Stimulated activated naive CD8-positive, alpha-beta T cell treated with anti-CD3 and anti-CD28 coated beads, Interleukin-15, Interleukin-2, amounts not matched to agents 100 ng/mL and 50 ng/mL, for 24 hours (primary cell): Measurements from ENCODE around the gene CPT1A.

Source experiments
- H3K27ac Mint-ChIP-seq: one replicate; pipeline ENCODE4 v1.8.0; 2021; ENCODE audit warnings: mild to moderate bottlenecking, mixed read lengths
- H3K27me3 Mint-ChIP-seq: one replicate; pipeline ENCODE4 v1.8.0; 2021; ENCODE audit warnings: mixed read lengths
- H3K36me3 Mint-ChIP-seq: one replicate; pipeline ENCODE4 v1.8.0; 2021; ENCODE audit warnings: low read depth, mixed read lengths
- H3K4me1 Mint-ChIP-seq: one replicate; pipeline ENCODE4 v1.8.0; 2021; ENCODE audit warnings: low read depth, mixed read lengths
- H3K4me3 Mint-ChIP-seq: one replicate; pipeline ENCODE4 v1.8.0; 2021; ENCODE audit warnings: mild to moderate bottlenecking, mixed read lengths
- H3K9me3 Mint-ChIP-seq: one replicate; pipeline ENCODE4 v1.8.0; 2021; ENCODE audit warnings: mixed read lengths

The CPT1A gene

DNA sequence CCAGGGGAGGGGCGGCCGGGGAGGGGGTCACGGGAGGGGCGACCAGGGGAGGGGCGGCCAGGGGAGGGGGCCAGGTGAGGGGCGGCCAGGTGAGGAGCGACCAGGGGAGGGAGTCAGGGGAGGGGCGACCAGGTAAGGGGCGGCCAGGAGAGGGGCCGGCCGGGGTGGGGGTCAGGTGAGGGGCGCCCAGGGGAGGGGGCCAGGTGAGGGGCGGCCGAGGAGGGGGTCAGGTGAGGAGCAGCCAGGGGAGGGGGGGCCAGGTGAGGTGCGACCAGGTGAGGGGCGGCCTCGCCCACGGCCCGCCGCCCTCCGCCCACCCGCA is 90.8 kb downstream of the CPT1A start:
- H3K36me3 Mint-ChIP-seq: no peaks in the 10 kb centered on the region
- peaks cover 4% of the 10 kb centered on the region for H3K27me3 Mint-ChIP-seq
- no peak overlapping the region for H3K27ac Mint-ChIP-seq
- H3K4me1 Mint-ChIP-seq: peaks cover 8% of the 10 kb centered on the region
- no peaks in the 10 kb centered on the region for H3K9me3 Mint-ChIP-seq
- no peak overlapping the region for H3K4me3 Mint-ChIP-seq

GRCh38 chr11:68750195-68751003 is 91.3 kb downstream of the CPT1A start:
- H3K9me3 Mint-ChIP-seq: no peaks in the 10 kb centered on the region
- no peak overlapping the region for H3K27ac Mint-ChIP-seq
- peaks cover 8% of the 10 kb centered on the region for H3K4me1 Mint-ChIP-seq
- H3K27me3 Mint-ChIP-seq: peaks cover 4% of the 10 kb centered on the region
- H3K36me3 Mint-ChIP-seq: no peaks in the 10 kb centered on the region
- H3K4me3 Mint-ChIP-seq: no peak overlapping the region

- Mint-ChIP-seq H3K36me3 (no peaks in the 10 kb centered on the region), H3K27ac (peak overlapping the region; percentile 22), H3K4me3 (peak overlapping the region; percentile 18)
These were observed 92.2 kb downstream of the CPT1A start for GRCh38 chr11:68749229-68750123.

DNA sequence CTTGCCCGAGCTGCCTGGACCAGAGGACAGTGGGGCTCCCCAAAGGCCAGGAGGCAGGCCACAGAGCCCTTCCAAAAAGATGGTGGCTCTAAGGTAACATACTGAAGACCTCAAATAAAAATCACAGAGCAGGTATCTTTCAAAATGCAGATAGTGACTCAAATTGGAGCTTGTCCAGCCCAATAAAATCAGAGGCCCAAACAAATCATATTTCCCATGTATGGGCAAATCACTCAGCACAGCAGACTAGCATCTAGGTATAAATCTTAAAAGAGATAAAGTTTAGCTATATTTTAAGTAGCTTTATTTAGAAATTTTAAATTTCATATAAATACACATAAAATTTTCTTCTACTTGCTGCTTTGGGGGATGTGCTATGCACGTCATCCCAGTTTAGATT is 93.7 kb downstream of the CPT1A start:
- no peak overlapping the region for H3K4me3 Mint-ChIP-seq
- peaks cover 8% of the 10 kb centered on the region for H3K4me1 Mint-ChIP-seq
- H3K27ac Mint-ChIP-seq: no peak overlapping the region
- no peaks in the 10 kb centered on the region for H3K9me3 Mint-ChIP-seq
- H3K36me3 Mint-ChIP-seq: no peaks in the 10 kb centered on the region
- H3K27me3 Mint-ChIP-seq: peaks cover 4% of the 10 kb centered on the region

More at GRCh38 chr11:68749229-68750123, 92.2 kb downstream of the CPT1A start:
- Mint-ChIP-seq H3K9me3 (no peaks in the 10 kb centered on the region), H3K4me1 (peaks cover 8% of the 10 kb centered on the region), H3K27me3 (peaks cover 4% of the 10 kb centered on the region)

DNA sequence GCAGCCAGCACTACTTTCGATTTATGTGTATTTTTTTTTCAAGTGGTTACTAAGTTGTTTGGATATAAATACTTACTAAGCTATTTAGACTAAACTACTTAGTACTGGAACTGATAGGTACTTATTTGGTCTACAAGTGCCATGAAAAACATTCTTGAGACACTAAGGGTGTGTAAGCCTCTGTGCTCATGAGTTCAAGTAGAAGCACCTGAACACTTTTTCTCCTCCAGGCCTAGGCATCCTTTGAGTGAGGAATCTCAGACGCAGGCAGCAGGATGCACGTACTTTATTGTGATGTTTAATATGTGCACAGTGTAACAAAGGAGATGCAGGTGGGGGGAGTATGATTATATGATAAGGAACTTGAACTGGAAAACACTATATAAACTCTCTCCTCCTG is 98.2 kb downstream of the CPT1A start:
- Mint-ChIP-seq H3K4me3 (no peak overlapping the region), H3K27ac (no peak overlapping the region), H3K4me1 (no peaks in the 10 kb centered on the region), H3K27me3 (no peaks in the 10 kb centered on the region), H3K36me3 (no peaks in the 10 kb centered on the region), H3K9me3 (no peaks in the 10 kb centered on the region)

DNA sequence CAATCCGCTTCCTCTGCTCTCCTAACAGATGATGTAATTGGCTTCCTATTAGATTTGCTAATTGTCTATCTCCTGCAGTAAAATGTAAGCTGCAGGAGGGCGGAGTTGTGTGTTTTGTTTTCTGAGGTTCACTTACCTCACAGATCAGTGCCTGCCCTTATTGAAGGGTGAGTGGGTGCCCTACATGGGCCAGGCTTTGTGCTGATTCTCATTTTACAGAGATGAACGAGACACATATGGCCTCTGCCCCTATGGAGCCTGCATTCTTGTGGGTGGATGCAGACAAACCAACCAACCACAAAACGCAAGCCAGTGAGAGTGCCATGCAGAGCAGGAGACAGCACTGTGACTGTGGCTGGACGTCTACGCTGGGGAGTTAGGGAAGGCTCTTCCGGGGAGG is 100.3 kb downstream of the CPT1A start:
- no peaks in the 10 kb centered on the region for H3K4me1 Mint-ChIP-seq
- H3K9me3 Mint-ChIP-seq: no peaks in the 10 kb centered on the region
- no peak overlapping the region for H3K4me3 Mint-ChIP-seq

GRCh38 chr11:68735646-68736045 is 106.1 kb downstream of the CPT1A start:
- no peak overlapping the region for H3K27ac Mint-ChIP-seq
- H3K9me3 Mint-ChIP-seq: no peaks in the 10 kb centered on the region
- no peak overlapping the region for H3K4me3 Mint-ChIP-seq
- H3K4me1 Mint-ChIP-seq: no peaks in the 10 kb centered on the region
- no peaks in the 10 kb centered on the region for H3K36me3 Mint-ChIP-seq
- H3K27me3 Mint-ChIP-seq: no peaks in the 10 kb centered on the region

More for the DNA sequence above, 100.3 kb downstream of the CPT1A start:
- H3K27ac Mint-ChIP-seq: no peak overlapping the region
- no peaks in the 10 kb centered on the region for H3K36me3 Mint-ChIP-seq
- no peaks in the 10 kb centered on the region for H3K27me3 Mint-ChIP-seq

GRCh38 chr11:68735125-68735524 is 106.6 kb downstream of the CPT1A start:
- Mint-ChIP-seq H3K4me1 (no peaks in the 10 kb centered on the region), H3K4me3 (no peak overlapping the region), H3K36me3 (no peaks in the 10 kb centered on the region), H3K27me3 (no peaks in the 10 kb centered on the region), H3K27ac (no peak overlapping the region), H3K9me3 (no peaks in the 10 kb centered on the region)

- no peak overlapping the region for H3K4me3 Mint-ChIP-seq
- no peaks in the 10 kb centered on the region for H3K9me3 Mint-ChIP-seq
- no peaks in the 10 kb centered on the region for H3K36me3 Mint-ChIP-seq
- no peaks in the 10 kb centered on the region for H3K4me1 Mint-ChIP-seq
- no peak overlapping the region for H3K27ac Mint-ChIP-seq
- no peaks in the 10 kb centered on the region for H3K27me3 Mint-ChIP-seq
These were observed 107.6 kb downstream of the CPT1A start for GRCh38 chr11:68734111-68734510.

- no peaks in the 10 kb centered on the region for H3K27me3 Mint-ChIP-seq
- H3K36me3 Mint-ChIP-seq: no peaks in the 10 kb centered on the region
- H3K4me3 Mint-ChIP-seq: no peak overlapping the region
- no peaks in the 10 kb centered on the region for H3K9me3 Mint-ChIP-seq
- no peak overlapping the region for H3K27ac Mint-ChIP-seq
- no peaks in the 10 kb centered on the region for H3K4me1 Mint-ChIP-seq
These were observed 113.9 kb downstream of the CPT1A start for GRCh38 chr11:68727783-68728182.

DNA sequence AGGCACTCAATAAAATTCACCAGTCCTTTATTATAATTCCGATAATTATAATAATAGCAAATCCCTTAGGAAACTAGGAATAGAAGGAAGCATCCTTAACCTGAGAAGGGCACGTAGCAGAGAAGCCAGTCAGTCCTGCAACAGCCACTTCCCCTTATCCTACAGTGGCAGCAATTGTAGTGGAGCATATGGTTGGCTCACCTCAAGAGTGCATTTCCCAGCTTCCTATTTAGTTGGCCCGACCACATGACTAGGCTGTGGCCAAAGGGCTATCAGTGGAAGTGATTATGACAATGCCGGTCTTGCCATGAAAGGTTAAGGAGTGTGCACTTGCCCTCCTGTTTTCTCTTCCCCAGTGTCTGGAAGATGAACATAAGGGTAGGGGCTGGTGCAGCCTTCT is 117.4 kb downstream of the CPT1A start:
- H3K4me3 Mint-ChIP-seq: no peak overlapping the region
- H3K27ac Mint-ChIP-seq: no peak overlapping the region
- no peaks in the 10 kb centered on the region for H3K4me1 Mint-ChIP-seq
- H3K9me3 Mint-ChIP-seq: peaks cover 5% of the 10 kb centered on the region
- no peaks in the 10 kb centered on the region for H3K27me3 Mint-ChIP-seq
- peaks cover 5% of the 10 kb centered on the region for H3K36me3 Mint-ChIP-seq

- Mint-ChIP-seq H3K4me1 (no peaks in the 10 kb centered on the region), H3K4me3 (no peak overlapping the region), H3K27ac (no peak overlapping the region), H3K27me3 (no peaks in the 10 kb centered on the region), H3K9me3 (peaks cover 10% of the 10 kb centered on the region), H3K36me3 (peaks cover 5% of the 10 kb centered on the region)
These were observed 119.6 kb downstream of the CPT1A start for GRCh38 chr11:68722143-68722542.

- H3K4me1 Mint-ChIP-seq: no peaks in the 10 kb centered on the region
- H3K36me3 Mint-ChIP-seq: peaks cover 5% of the 10 kb centered on the region
- no peak overlapping the region for H3K4me3 Mint-ChIP-seq
- no peaks in the 10 kb centered on the region for H3K27me3 Mint-ChIP-seq
- no peak overlapping the region for H3K27ac Mint-ChIP-seq
- peaks cover 10% of the 10 kb centered on the region for H3K9me3 Mint-ChIP-seq
These were observed 120.6 kb downstream of the CPT1A start for GRCh38 chr11:68721075-68721474.

- no peaks in the 10 kb centered on the region for H3K27me3 Mint-ChIP-seq
- no peak overlapping the region for H3K27ac Mint-ChIP-seq
- peaks cover 5% of the 10 kb centered on the region for H3K36me3 Mint-ChIP-seq
- peaks cover 10% of the 10 kb centered on the region for H3K9me3 Mint-ChIP-seq
- no peaks in the 10 kb centered on the region for H3K4me1 Mint-ChIP-seq
- H3K4me3 Mint-ChIP-seq: no peak overlapping the region
These were observed 126.1 kb downstream of the CPT1A start for GRCh38 chr11:68715456-68716122.
